ENCODE data around the gene RPN1. TPM values are rescaled to one million over a fixed set of nuclear protein-coding genes. Genes with fewer than 3 reads are reported as not detected.
"Not testable (repeated sequence)": the region's sequence is repeated elsewhere in the genome, so short reads cannot be mapped to it uniquely, and the experiment has no call there.

RPN1 gene
- total RNA-seq, 4 donors from 2014 or later: 197 to 219 (median 212) TPM

- no peaks in the 10 kb centered on the region for H3K4me1 ChIP-seq
- no peak for TF ChIP-seq POLR2A (IDR thresholded peaks at IDR 0.05)
- no peak for TF ChIP-seq CTCF (IDR thresholded peaks at IDR 0.05 in 4 of 5, conservative IDR thresholded peaks at IDR 0.05 in 1 of 5)
- no peak overlapping the region for H3K27ac ChIP-seq
- no peaks in the 10 kb centered on the region for H3K9me3 ChIP-seq
- intact Hi-C loops (cut with DNase I; ENCODE audit: low total_unique reads): no loop called here
- no peak overlapping the region for H3K4me3 ChIP-seq
- DNase-seq (no peak), ATAC-seq (no peak)
- peaks cover 0 to 4% (median 0%) of the 10 kb centered on the region in 3 donors for H3K27me3 ChIP-seq
- no peaks in the 10 kb centered on the region for H3K36me3 ChIP-seq
- in situ Hi-C loops (cut with MboI; ENCODE audit: low sequenced_read_pairs in 4 of 4): loop anchor here in 1 of 4 donors (25.0 kb wide), 1 partner anchor 151 kb away; no protein-coding TSS in a partner anchor
Observed at GRCh38 chr3:128588147-128588546, 62.5 kb downstream of the RPN1 start.

GRCh38 chr3:128587391-128587790 lies 63.2 kb downstream of the RPN1 start:
- TF ChIP-seq POLR2A (IDR thresholded peaks at IDR 0.05) (no peak), CTCF (IDR thresholded peaks at IDR 0.05 in 4 of 5, conservative IDR thresholded peaks at IDR 0.05 in 1 of 5) (no peak)
- H3K36me3 ChIP-seq: no peaks in the 10 kb centered on the region
- no peaks in the 10 kb centered on the region for H3K27me3 ChIP-seq
- ATAC-seq: no peak
- DNase-seq: no peak
- in situ Hi-C loops (cut with MboI; ENCODE audit: low sequenced_read_pairs in 4 of 4) (loop anchor here in 1 of 4 donors (25.0 kb wide), 1 partner anchor 150 kb away; no protein-coding TSS in a partner anchor), intact Hi-C loops (cut with DNase I; ENCODE audit: low total_unique reads) (no loop called here)
- no peak overlapping the region for H3K4me3 ChIP-seq
- H3K4me1 ChIP-seq: no peaks in the 10 kb centered on the region
- no peak overlapping the region for H3K27ac ChIP-seq
- no peaks in the 10 kb centered on the region for H3K9me3 ChIP-seq

GRCh38 chr3:128586932-128587331 lies 63.7 kb downstream of the RPN1 start:
- H3K9me3 ChIP-seq; H3K36me3 ChIP-seq; H3K4me3 ChIP-seq; H3K27ac ChIP-seq; ATAC-seq; H3K4me1 ChIP-seq; H3K27me3 ChIP-seq; DNase-seq; intact Hi-C loops (cut with DNase I; ENCODE audit: low total_unique reads): not testable (repeated sequence)
- in situ Hi-C loops (cut with MboI; ENCODE audit: low sequenced_read_pairs in 4 of 4): loop anchor here in 1 of 4 donors (25.0 kb wide), 1 partner anchor 150 kb away; no protein-coding TSS in a partner anchor

- ATAC-seq; H3K27me3 ChIP-seq; H3K36me3 ChIP-seq; H3K9me3 ChIP-seq; H3K4me3 ChIP-seq; DNase-seq; intact Hi-C loops (cut with DNase I; ENCODE audit: low total_unique reads); H3K27ac ChIP-seq; H3K4me1 ChIP-seq: not testable (repeated sequence)
- in situ Hi-C loops (cut with MboI; ENCODE audit: low sequenced_read_pairs in 4 of 4): loop anchor here in 1 of 4 donors (25.0 kb wide), 1 partner anchor 149 kb away; no protein-coding TSS in a partner anchor
Observed at GRCh38 chr3:128586391-128586790, 64.2 kb downstream of the RPN1 start.

GRCh38 chr3:128585974-128586373 lies 64.6 kb downstream of the RPN1 start:
- Histone ChIP-seq H3K27ac (no peak overlapping the region), H3K4me3 (no peak overlapping the region), H3K36me3 (no peaks in the 10 kb centered on the region), H3K9me3 (no peaks in the 10 kb centered on the region), H3K27me3 (no peaks in the 10 kb centered on the region), H3K4me1 (no peaks in the 10 kb centered on the region)
- ATAC-seq (no peak), DNase-seq (no peak)
- no peak for TF ChIP-seq CTCF (IDR thresholded peaks at IDR 0.05 in 4 of 5, conservative IDR thresholded peaks at IDR 0.05 in 1 of 5)
- no peak for TF ChIP-seq POLR2A (IDR thresholded peaks at IDR 0.05)
- intact Hi-C loops (cut with DNase I; ENCODE audit: low total_unique reads) (no loop called here), in situ Hi-C loops (cut with MboI; ENCODE audit: low sequenced_read_pairs in 4 of 4) (loop anchor here in 1 of 4 donors (25.0 kb wide), 1 partner anchor 149 kb away; no protein-coding TSS in a partner anchor)

- no peak for DNase-seq
- Histone ChIP-seq H3K4me3 (no peak overlapping the region), H3K4me1 (no peaks in the 10 kb centered on the region), H3K27ac (no peak overlapping the region), H3K36me3 (no peaks in the 10 kb centered on the region), H3K9me3 (no peaks in the 10 kb centered on the region), H3K27me3 (no peaks in the 10 kb centered on the region)
- intact Hi-C loops (cut with DNase I; ENCODE audit: low total_unique reads) (no loop called here), in situ Hi-C loops (cut with MboI; ENCODE audit: low sequenced_read_pairs in 4 of 4) (loop anchor here in 1 of 4 donors (25.0 kb wide), 1 partner anchor 148 kb away; no protein-coding TSS in a partner anchor)
- TF ChIP-seq POLR2A (IDR thresholded peaks at IDR 0.05) (no peak), CTCF (IDR thresholded peaks at IDR 0.05 in 4 of 5, conservative IDR thresholded peaks at IDR 0.05 in 1 of 5) (no peak)
- no peak for ATAC-seq
Observed at GRCh38 chr3:128585189-128585588, 65.4 kb downstream of the RPN1 start.

Measured in gastrocnemius medialis (tissue), 4 donors.